NT2/D1 (cell line): ENCODE measurements around the gene BOD1L1.

Source experiments
- SUZ12 ChIP-seq: IDR thresholded peaks from 2 replicates; pipeline ENCODE4 v1.6.1; 2011; ENCODE audit not compliant: insufficient read length, insufficient read depth; ENCODE audit errors: extremely low read depth
- YY1 ChIP-seq: IDR thresholded peaks from 2 replicates; pipeline ENCODE4 v1.6.1; 2011; ENCODE audit not compliant: insufficient read length, insufficient read depth
- ZNF274 ChIP-seq: IDR thresholded peaks from 2 replicates; pipeline ENCODE4 v1.6.1; 2011; ENCODE audit warnings: mild to moderate bottlenecking, low read depth, low read length

GRCh38 chr4:13524504-13525243, 102.9 kb downstream of the BOD1L1 start:
- TF ChIP-seq ZNF274, result no peak
- TF ChIP-seq YY1, result no peak
- no peak for TF ChIP-seq SUZ12
